ENCODE data around the gene ABCC12.
"Not testable (repeated sequence)": the region's sequence is repeated elsewhere in the genome, so short reads cannot be mapped to it uniquely, and the experiment has no call there.

ABCC12 gene

GRCh38 chr16:48155926-48156789 lies at the start of gene ABCC12:
Gene ABCC12 (minus strand): TSS chr16:48155993. CDS start chr16:48146424, 9,569 bp downstream.
- no peak for DNase-seq (ENCODE audit: low read depth)

- no peak for DNase-seq (ENCODE audit: low read depth)
Measured at GRCh38 chr16:48204825-48205151, 49.0 kb upstream of the ABCC12 start.

DNA sequence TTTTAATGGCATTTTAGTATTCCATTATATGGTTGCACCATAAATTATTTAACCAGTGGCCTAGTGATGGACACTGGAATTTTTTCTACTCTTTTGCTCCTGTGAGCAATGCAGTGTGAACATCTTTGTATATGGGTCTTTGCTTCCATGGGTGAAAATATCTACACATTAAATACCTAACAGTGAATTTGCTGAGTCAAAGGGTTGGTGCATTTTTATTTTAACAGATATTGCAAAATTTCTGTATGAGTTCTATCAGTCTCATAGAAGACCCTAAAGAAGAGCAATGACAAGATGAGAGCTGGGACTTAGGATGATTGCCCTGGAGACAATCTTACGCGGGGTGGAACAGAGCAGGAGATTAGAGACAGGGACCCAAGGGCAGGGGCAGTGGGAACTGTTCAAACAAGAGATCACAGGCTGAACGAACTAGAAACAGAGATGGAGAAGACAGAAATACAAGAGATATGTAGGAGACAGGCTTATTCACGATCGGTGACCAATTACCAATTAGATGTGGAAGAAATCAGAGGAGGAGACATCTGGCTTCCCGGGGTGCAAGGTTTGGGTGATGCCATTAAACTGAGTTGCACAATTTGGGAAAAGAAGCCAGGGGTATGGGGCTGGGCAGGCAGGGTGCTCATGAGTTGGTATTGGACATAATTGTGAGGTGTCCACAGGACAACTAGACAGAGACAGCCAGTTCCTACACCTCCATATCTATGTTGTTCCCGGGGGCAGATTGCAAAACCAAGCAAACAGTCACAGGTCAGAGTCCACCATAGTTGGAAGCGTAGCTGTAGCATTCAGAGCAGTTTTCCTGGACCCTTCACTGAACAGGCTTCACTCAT lies 48.4 kb upstream of the ABCC12 start:
- DNase-seq (ENCODE audit: low read depth) = no peak

DNA sequence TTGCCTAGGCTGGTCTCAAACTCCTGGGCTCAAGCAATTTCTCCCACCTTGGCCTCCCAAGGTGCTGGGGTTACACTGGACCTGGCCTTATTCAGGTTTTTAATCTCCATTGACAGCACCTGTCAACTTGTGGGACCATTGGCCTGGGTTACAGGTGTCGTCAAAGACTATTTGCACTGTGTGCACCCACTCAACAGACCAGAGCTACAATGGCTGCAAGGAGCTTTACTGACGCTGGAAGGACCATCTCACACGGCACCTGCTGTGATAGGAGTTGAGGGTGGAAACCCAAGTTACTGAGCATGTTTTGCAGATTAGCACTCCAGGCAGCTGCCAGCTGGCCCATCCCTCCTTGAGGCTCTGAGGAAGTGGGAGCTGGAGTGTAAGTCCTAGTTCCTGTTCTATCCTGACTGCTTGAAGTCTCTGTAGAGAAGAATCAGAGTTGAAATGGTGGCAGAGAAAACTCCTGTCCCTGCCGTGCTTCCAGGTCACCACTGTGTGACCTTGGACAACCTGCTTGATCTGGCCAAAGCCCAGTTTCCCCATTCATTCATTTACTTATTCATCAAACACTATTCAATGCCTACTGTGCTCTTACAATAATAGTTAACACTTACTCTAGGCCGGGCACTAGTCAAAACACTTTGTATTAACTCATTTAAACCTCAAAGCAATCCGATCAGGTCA lies 45.9 kb upstream of the ABCC12 start:
- DNase-seq (ENCODE audit: low read depth) = no peak

GRCh38 chr16:48197294-48197693 lies 41.5 kb upstream of the ABCC12 start:
- no peak for DNase-seq (ENCODE audit: low read depth)

GRCh38 chr16:48194828-48195556 lies 39.2 kb upstream of the ABCC12 start:
- DNase-seq (ENCODE audit: low read depth) = no peak

DNA sequence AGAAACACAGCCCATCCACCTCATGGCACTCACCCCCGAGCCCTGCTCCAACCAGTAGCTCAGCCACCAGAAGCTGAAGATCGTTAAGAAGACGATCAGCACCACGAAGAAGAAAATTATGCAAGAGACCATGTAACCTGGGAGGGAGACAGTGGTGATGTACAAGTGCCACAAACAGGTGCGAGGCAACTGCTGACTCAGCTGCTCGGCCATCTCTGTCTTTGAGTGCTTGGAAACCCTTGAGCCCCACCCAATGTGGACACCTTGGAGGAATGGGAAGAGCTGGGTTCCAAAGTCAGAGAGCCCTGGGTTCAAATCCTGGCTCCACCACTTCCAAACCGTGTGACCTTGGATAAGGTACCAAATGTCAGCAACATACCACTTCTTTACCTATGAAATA lies 38.1 kb upstream of the ABCC12 start:
- DNase-seq (ENCODE audit: low read depth) = no peak

GRCh38 chr16:48188449-48189102 lies 32.8 kb upstream of the ABCC12 start:
- DNase-seq (ENCODE audit: low read depth) = no peak

DNA sequence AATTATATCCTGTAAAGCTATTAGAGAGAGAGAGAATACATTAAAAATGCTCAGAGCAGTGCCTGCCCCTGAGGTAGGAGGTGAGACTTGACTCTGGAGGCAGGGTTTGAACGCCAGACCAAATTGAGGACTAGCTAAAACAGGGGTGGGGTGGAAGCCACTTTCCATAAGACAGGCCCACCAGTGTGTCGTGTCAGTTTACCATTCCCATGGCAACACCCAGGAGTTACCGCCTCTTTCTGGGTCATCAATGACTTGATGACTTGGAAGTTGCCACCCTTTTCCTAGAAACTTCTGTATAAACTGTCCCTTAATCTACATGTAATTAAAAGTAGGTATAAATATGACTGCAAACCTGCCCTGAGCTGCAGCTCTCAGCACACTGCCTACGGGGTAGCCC lies 32.0 kb upstream of the ABCC12 start:
- DNase-seq (ENCODE audit: low read depth) = no peak

GRCh38 chr16:48184681-48185080 lies 28.9 kb upstream of the ABCC12 start:
- DNase-seq (ENCODE audit: low read depth) = no peak

- DNase-seq (ENCODE audit: low read depth) = no peak
Measured at GRCh38 chr16:48182979-48183537, 27.3 kb upstream of the ABCC12 start.

GRCh38 chr16:48181746-48182520 lies 26.1 kb upstream of the ABCC12 start:
- not testable (repeated sequence) for DNase-seq (ENCODE audit: low read depth)

DNA sequence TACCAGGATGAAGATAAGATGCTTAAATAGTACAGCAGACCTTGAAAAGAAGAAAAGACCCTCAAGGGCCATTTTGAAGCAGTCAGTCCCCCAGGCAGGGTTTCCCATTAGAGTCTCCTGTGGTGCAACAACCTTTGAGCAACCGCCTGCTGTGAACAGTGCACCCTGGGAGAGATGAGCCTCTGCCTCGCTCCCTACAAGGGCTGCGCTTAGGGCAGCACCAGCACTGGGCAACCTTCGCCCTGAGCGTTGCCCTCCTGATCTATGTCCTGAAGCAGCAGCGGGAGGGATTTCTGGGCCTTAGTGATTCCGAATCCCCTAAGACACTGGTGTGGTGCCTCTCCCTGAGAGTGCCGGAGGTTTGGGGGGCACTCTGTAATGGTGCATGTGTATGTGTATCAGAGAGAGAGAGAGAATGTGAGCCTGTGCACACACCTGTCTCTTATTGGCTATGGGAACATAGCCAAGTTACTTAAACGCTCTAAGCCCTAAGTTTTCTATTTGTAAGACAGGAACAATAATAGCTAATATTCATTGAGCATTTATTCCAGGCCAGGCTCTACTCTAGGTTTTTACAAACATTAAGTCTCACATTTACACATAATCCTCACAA lies 25.2 kb upstream of the ABCC12 start:
- no peak for DNase-seq (ENCODE audit: low read depth)

GRCh38 chr16:48176635-48177408 lies 21.0 kb upstream of the ABCC12 start:
- no peak for DNase-seq (ENCODE audit: low read depth)

GRCh38 chr16:48173889-48174288 lies 18.1 kb upstream of the ABCC12 start:
- DNase-seq (ENCODE audit: low read depth) = no peak

DNA sequence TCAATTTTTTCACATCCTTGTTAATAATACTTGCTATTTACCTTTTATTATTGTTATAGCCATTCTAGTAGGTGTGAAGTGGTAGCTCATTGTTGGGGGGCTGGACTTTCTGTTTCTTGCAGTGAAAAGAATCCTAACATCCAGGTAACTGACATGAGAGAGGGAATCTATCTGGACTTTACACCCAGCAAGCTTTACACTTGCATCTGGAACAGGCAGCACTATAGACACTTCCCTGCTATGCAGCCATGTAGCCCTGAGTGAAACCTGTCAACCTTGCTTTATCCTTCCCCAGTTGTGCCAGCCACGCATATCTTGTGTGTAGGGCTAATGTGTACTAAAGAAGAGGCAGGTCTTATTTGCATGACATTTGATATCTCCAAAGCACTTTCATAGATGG lies 16.9 kb upstream of the ABCC12 start:
- DNase-seq (ENCODE audit: low read depth) = no peak

DNA sequence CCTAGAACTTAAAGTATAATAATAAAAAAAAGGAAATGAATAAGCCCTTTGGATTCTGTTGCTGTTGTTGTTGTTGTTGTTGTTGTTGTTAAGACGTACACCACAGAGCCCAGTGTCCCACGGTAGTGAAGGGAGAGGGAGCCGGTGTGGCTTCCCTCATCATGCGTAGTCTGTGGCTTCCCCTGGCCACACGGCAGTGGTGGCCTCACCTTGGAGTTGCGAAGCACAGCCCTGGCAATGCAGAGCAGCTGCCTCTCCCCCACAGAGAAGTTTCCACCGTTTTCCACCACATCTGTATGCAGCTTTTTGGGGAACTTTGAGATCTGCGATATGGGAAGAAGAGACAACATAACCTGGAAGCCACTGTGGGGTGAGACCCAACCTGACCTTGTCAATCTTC lies 14.1 kb upstream of the ABCC12 start:
- DNase-seq (ENCODE audit: low read depth) = no peak

- no peak for DNase-seq (ENCODE audit: low read depth)
Measured at GRCh38 chr16:48168075-48168474, 12.3 kb upstream of the ABCC12 start.

GRCh38 chr16:48166617-48167016 lies 10.8 kb upstream of the ABCC12 start:
- DNase-seq (ENCODE audit: low read depth) = not testable (repeated sequence)
